Measurements from ENCODE around the gene FUT7.

FUT7 gene

DNA sequence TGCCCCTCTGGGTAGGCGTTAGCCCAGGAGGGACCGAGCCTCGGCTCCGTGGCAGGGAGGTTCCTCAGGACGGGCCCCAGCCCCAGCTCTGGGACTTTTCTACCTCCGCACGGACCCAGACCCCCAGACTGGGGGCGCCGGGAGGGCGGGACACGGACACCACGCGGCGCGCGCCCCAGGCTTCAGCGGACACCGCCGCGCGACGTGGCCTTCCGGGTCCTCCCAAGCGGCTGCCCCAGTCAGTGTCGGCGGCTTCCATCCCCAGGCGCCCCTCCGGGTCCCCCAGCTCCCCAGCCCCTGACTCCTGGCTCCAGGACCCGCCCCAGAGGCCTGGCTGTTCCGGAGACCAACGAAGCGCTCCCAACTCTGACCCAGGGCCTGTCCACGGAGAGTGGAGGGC is 46.0 kb downstream of the FUT7 start:
- Histone ChIP-seq H3K9me3 (ENCODE audit: low read length) (no peaks in the 10 kb centered on the region), H3K27me3 (ENCODE audit: insufficient read depth, low read length) (peaks cover 19% of the 10 kb centered on the region), H4K20me1 (ENCODE audit: insufficient read depth, low read length) (no peaks in the 10 kb centered on the region), H3K36me3 (ENCODE audit: insufficient read depth, low read length) (no peaks in the 10 kb centered on the region), H3K27ac (ENCODE audit: low read depth, low read length, poor library complexity, severe bottlenecking) (no peak overlapping the region), H3K9ac (ENCODE audit: low read length) (no peak overlapping the region), H3K4me3 (ENCODE audit: low read depth, low read length, poor library complexity, severe bottlenecking) (no peak overlapping the region), H3K79me2 (ENCODE audit: insufficient read depth, low read length) (no peaks in the 10 kb centered on the region), H3K4me2 (ENCODE audit: low read length) (no peak overlapping the region), H2AFZ (ENCODE audit: low read length) (no peak overlapping the region), H3F3A (ENCODE audit: insufficient read depth, low read length) (no peaks in the 10 kb centered on the region), H3K4me1 (ENCODE audit: insufficient read depth, low read length, severe bottlenecking) (no peaks in the 10 kb centered on the region), H3K9me2 (ENCODE audit: low read depth, low read length) (no peaks in the 10 kb centered on the region)
- TF ChIP-seq, protein P1, sequence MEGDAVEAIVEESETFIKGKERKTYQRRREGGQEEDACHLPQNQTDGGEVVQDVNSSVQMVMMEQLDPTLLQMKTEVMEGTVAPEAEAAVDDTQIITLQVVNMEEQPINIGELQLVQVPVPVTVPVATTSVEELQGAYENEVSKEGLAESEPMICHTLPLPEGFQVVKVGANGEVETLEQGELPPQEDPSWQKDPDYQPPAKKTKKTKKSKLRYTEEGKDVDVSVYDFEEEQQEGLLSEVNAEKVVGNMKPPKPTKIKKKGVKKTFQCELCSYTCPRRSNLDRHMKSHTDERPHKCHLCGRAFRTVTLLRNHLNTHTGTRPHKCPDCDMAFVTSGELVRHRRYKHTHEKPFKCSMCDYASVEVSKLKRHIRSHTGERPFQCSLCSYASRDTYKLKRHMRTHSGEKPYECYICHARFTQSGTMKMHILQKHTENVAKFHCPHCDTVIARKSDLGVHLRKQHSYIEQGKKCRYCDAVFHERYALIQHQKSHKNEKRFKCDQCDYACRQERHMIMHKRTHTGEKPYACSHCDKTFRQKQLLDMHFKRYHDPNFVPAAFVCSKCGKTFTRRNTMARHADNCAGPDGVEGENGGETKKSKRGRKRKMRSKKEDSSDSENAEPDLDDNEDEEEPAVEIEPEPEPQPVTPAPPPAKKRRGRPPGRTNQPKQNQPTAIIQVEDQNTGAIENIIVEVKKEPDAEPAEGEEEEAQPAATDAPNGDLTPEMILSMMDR (IDR thresholded peaks at IDR 0.05; ENCODE audit: low read length): no peak
- TF ChIP-seq EZH2 (IDR thresholded peaks at IDR 0.05; ENCODE audit: borderline replicate concordance, low read length): no peak

DNA sequence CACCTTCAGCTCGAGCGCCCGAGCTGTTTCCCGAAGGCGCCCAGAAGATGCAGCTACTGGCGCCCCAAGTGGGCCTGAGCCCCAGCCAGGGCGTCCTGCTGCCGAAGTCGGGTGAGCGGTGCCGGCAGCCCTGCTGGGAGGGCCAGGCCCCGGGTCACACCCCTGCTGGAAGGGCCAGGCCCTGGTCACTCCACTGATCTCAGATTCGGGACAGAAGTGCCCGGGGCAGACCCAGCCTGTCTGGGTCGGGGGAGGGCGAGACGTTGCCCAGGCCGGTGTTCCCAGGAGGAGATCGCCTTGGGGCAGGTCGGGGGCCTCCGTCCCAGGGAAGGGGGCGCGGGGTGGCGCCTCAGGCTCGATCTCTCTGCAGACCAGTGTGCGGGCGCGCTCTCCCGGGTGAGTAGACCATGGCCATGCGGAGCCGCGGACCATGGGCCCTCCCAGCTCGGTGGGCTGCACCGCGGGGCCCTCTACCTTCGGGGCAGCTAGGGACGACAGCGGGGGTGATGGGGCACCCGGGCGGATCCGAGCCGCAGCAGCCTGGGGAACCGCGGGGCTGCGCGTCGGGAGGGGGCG is 46.8 kb downstream of the FUT7 start:
- Histone ChIP-seq H3K9ac (ENCODE audit: low read length) (no peak overlapping the region), H3F3A (ENCODE audit: insufficient read depth, low read length) (no peaks in the 10 kb centered on the region), H3K4me1 (ENCODE audit: insufficient read depth, low read length, severe bottlenecking) (no peaks in the 10 kb centered on the region), H3K79me2 (ENCODE audit: insufficient read depth, low read length) (no peaks in the 10 kb centered on the region), H3K4me2 (ENCODE audit: low read length) (no peak overlapping the region), H3K9me3 (ENCODE audit: low read length) (no peaks in the 10 kb centered on the region), H3K9me2 (ENCODE audit: low read depth, low read length) (no peaks in the 10 kb centered on the region), H3K4me3 (ENCODE audit: low read depth, low read length, poor library complexity, severe bottlenecking) (no peak overlapping the region), H2AFZ (ENCODE audit: low read length) (no peak overlapping the region), H3K27me3 (ENCODE audit: insufficient read depth, low read length) (peaks cover 21% of the 10 kb centered on the region), H3K27ac (ENCODE audit: low read depth, low read length, poor library complexity, severe bottlenecking) (no peak overlapping the region), H3K36me3 (ENCODE audit: insufficient read depth, low read length) (no peaks in the 10 kb centered on the region), H4K20me1 (ENCODE audit: insufficient read depth, low read length) (no peaks in the 10 kb centered on the region)
- TF ChIP-seq, protein P1 (IDR thresholded peaks at IDR 0.05; ENCODE audit: low read length): no peak
- no peak for TF ChIP-seq EZH2 (IDR thresholded peaks at IDR 0.05; ENCODE audit: borderline replicate concordance, low read length)

DNA sequence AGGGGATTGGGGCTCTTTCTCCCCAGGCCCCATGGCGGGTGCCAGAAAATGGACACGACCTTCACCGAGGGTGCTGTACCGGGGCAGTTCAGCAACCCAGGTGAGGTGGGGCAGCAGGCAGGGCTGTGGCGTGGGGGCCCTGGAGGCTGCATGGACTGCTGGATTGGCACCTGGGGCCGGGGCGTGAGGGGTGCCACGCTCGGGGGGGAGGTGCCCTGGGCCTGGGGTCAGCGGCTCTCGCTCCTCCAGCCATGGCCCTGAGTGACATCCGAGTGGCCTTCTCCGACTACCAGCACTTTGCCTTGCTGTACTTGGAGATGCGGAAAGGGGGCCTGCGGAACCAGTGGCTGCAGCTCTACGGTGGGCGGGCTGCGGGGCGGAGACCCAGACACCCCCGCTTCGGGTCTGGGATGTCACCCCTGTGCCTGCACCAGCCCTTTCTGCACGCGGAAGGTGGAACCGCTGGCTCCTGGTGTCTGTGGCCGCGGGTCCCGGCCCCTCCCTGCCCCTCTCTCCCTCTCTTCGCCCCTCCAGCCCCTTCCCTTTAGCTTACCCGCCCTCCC is 47.3 kb downstream of the FUT7 start:
- no peaks in the 10 kb centered on the region for H3K9me2 ChIP-seq (ENCODE audit: low read depth, low read length)
- H3K36me3 ChIP-seq (ENCODE audit: insufficient read depth, low read length): no peaks in the 10 kb centered on the region
- no peak for TF ChIP-seq EZH2 (IDR thresholded peaks at IDR 0.05; ENCODE audit: borderline replicate concordance, low read length)
- TF ChIP-seq, protein P1 (IDR thresholded peaks at IDR 0.05; ENCODE audit: low read length): no peak
- H2AFZ ChIP-seq (ENCODE audit: low read length): no peak overlapping the region
- no peak overlapping the region for H3K27ac ChIP-seq (ENCODE audit: low read depth, low read length, poor library complexity, severe bottlenecking)
- no peaks in the 10 kb centered on the region for H3K9me3 ChIP-seq (ENCODE audit: low read length)
- H4K20me1 ChIP-seq (ENCODE audit: insufficient read depth, low read length): no peaks in the 10 kb centered on the region
- H3K4me2 ChIP-seq (ENCODE audit: low read length): no peak overlapping the region
- no peaks in the 10 kb centered on the region for H3F3A ChIP-seq (ENCODE audit: insufficient read depth, low read length)
- H3K79me2 ChIP-seq (ENCODE audit: insufficient read depth, low read length): no peaks in the 10 kb centered on the region
- H3K27me3 ChIP-seq (ENCODE audit: insufficient read depth, low read length): peaks cover 21% of the 10 kb centered on the region
- no peaks in the 10 kb centered on the region for H3K4me1 ChIP-seq (ENCODE audit: insufficient read depth, low read length, severe bottlenecking)
- H3K4me3 ChIP-seq (ENCODE audit: low read depth, low read length, poor library complexity, severe bottlenecking): no peak overlapping the region
- H3K9ac ChIP-seq (ENCODE audit: low read length): no peak overlapping the region
